HG03097 (cell line): ENCODE results near the gene ATL3.
"Not testable (repeated sequence)": the region's sequence is repeated elsewhere in the genome, so short reads cannot be mapped to it uniquely, and the experiment has no call there.

Source experiments
- ATAC-seq: cut with Tn5 transposase; IDR thresholded peaks from one replicate; pipeline ENCODE4 v1.9.1; 2021; ENCODE audit not compliant: unreplicated experiment, low FRiP score

Gene ATL3

DNA sequence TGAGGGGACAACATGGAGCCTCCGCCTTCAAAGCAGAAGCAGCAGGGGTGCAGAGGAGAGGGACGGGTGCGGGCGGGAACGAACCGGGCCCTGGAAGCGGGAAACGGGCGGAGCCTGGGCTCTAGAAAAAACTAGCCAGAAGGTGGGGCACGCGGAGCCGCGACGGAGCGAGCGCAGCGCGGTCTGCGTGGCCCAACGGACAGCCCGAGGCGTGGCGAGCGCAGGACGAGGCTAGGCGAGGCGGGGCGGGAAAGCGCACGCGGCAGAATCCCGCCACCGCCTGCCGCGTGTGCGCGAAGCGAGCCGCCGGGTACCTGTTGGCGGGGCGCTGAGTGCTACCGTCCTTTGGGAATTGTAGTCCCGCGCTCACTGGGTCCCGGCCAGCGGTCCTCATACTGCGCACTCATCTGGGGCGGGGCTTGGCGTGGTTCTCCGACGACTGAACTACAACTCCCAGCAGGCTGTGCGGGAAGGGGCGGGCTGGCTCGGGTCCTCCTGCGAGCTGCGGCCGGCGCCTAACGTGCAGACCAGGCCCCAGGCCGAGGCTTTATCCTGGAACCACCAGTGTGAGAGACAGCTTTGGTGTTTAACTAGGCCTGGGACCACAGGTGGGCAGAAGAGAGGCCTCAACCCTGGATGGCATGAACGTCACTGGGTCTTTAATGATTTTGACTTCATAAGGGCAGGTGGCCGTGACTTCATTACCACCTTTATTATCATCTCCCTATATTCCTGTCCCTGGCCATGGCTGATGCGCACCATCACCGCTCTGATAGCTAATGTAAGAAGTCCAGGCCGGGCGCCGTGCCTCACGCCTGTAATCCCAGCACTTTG is at the start of gene ATL3:
Gene ATL3 (minus strand): TSS at position 55 of the 834 bp plus-strand sequence. CDS start 41 bp downstream, at position 14.
- ATAC-seq: peak; percentile 90

DNA sequence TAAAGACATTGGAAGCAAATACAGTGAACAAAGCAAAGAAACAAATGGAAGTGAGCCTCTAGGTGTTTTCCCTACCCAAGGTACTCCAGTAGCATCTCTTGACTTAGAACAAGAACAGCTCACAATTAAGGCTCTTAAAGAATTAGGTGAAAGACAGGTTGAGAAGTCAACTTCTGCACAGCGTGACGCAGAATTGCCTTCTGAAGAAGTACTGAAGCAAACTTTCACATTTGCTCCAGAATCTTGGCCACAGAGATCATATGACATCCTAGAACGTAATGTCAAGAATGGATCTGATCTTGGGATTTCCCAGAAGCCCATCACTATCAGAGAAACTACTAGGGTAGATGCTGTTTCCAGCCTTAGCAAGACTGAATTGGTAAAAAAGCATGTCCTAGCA is 49.4 kb upstream of the ATL3 start:
- ATAC-seq: no peak

- no peak for ATAC-seq
Measured at GRCh38 chr11:63719987-63720386, 48.8 kb upstream of the ATL3 start.

GRCh38 chr11:63719001-63719400 is 47.8 kb upstream of the ATL3 start:
- ATAC-seq: no peak

DNA sequence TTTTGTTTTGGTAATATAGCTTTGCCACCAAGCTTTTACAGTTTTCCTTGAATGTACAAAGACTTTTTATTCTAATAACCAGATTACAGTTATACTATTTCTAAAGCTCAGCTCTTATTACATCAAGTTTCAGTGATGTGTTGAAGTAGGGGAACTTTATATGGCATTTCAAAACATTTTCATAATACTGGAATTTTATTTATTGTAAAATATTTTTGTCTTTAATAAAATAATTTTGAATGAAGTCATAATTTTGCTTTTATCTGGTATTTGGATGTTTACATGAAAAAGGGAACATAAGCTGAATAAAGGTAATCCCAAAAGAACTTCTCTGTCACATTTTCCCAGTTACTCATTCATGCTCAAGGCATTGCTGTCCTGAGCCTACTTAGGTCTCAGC is 44.9 kb upstream of the ATL3 start:
- no peak for ATAC-seq

- ATAC-seq: no peak
Measured at GRCh38 chr11:63713766-63714165, 42.6 kb upstream of the ATL3 start.

- no peak for ATAC-seq
Measured at GRCh38 chr11:63711838-63712237, 40.7 kb upstream of the ATL3 start.

- ATAC-seq: no peak
Measured at GRCh38 chr11:63710476-63711217, 39.5 kb upstream of the ATL3 start.

DNA sequence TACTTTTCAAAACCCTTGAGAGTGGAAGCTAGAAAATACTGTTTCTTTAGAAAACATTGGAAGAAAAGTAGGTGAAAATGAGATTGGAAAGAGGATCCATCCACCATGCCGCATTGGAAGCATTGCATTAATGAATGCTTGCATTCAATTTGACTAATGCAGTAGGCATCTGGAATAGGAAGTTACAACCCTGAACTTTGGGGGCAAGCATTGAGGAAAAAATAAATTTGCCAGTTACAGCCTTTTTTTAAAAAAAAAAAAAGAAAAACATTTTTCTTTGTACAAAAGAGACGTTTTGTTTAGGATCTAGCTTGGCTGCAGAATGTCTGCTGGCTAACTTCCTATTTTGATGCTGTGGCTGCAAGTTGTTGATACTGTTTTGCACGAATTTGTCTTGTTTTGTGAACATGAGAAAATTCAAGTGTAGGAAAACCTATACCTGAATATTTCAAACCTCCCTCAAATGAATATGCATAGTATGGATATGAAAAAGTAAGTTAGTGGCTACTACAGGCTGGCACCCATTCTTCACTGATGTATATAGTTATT is 38.2 kb upstream of the ATL3 start:
- ATAC-seq: no peak

DNA sequence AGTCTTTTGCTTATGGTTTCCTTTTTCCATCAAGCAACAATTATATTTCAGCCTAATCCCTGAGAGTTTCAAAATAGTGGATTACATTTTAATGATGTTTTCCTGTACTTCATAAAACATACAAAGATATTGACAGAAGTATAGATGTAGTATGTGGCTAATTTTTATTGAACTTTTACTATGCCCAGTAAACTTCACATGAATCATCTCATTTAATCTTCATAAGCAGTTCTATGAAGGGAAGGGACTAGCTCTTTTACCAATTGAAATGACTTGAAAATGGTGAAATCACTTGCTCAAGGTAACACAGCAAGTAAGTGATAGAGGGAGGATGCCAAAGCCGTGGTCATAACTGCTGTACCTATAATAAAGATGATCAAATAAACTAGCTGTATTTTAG is 37.6 kb upstream of the ATL3 start:
- ATAC-seq: no peak

DNA sequence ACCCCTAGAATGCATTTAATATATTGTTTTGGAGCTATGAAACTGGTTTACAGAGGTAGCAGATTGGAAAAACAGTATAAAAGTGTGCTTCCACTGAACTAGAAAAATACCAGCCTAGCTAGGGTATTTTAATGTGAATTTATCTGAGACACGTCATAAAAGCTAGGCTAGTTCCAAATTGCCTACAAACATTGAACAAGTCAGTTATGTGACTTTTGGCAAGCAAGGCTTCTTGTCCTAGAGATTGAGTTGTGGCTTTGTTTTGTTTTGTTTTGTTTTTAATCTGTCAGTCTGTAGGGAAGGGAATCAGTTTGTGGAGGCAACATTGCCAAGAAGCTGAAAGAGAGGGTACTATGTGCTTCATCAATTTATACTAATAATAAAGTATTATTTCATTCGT is 34.4 kb upstream of the ATL3 start:
- ATAC-seq: no peak

DNA sequence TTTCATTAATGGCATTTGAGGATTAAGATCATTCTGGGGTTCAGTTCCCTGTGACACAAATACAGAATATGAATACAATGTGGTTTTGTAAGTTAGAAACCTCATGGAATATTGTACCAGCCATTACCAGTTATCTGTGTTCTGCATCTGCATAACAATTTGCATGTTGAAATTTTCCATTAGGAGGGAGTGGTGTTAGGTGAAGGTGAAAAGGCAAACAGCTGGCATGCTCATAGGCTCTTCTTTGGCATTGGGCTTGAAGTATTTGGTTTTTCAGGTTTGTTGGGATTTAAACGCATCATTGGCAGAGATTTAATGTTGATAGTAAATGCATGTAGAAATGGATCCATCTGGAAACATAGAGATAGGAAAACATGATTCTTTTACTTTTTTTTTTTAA is 28.7 kb upstream of the ATL3 start:
- no peak for ATAC-seq

DNA sequence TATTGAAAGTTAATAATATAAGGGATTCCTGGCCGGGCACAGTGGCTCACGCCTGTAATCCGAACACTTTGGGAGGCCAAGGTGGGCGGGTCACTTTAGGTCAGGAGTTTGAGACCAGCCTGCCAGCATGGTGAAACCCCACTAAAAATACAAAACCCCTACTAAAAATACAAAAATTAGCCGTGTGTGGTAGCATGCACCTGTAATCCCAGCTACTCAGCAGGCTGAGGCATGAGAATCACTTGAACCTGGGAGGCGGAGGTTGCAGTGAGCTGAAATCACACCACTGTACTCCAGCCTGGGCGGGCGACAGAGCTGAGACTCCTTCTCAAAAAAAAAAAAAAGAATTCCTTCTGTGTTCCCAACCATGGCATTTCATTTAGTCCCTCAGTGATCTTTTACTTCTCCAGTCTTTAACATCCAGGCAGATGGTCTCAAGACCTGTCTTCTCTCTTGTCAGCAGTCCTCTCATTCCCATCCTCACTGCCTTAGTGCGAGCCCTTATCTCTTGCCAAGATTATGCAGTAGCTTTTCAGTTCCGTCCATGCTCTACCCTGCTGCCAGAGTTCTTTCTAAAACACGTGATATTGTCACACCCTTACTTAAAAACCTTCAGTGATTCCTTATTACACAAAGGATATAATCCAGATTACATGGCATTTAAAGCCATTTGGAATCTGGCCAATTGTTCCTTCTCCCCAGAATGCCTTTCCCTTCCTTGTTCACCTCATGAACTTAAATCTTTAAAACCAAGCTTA is 28.0 kb upstream of the ATL3 start:
- no peak for ATAC-seq

DNA sequence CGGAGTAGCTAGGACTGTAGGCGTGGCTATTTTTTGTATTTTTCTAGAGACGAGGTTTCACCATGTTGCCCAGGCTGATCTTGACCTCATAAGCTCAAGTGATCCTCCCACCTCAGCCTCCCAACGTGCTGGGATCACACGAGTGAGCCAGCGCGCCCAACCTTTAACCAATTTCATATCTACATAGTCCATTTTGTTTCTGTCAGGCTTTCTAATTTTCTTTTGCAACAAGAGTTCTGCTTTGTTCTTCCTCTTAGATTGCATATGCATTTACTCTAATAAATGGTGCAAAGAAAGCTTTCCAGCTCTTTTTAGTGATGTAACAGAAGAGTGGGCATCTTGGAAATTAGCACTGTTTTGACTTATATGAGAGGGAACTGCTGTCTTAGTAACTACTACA is 23.4 kb upstream of the ATL3 start:
- ATAC-seq: no peak

DNA sequence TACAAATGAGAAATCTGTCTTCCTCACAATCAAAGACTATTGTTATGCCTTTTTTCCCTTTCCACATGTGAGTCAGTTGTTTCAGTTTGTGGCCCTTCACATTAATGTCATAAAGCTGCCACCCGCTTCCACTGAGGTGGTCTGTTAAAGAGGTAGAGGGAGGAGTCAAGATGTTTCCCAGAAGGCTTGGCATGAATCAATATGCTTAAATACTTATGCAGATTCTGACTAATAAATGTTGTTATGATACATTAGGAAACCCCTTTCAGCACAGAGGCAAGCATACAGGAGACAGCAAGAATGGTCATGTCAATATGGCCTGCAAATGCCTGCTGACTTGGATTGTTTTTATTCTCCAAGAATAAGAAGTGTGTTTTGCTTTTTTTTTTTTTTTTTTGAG is 16.7 kb upstream of the ATL3 start:
- ATAC-seq: no peak

DNA sequence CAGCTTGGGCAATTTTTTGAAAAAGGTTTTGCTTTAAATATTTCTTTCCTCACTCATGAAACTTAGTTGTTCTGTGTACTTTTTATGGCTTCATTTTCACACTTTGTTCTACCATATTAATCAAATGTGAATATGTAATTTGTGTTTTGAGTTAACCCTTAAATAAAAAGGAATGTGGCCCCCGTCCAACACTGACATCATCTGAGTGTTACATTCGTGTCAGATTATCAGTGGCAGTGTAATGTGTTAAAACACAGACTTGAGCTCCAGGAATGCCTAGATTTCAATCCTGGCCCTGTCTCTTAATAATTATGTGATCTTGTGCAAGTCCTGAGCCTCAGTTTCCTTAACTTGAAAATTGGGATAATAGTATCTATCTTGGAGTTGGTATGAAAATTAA is 15.8 kb upstream of the ATL3 start:
- ATAC-seq: no peak

DNA sequence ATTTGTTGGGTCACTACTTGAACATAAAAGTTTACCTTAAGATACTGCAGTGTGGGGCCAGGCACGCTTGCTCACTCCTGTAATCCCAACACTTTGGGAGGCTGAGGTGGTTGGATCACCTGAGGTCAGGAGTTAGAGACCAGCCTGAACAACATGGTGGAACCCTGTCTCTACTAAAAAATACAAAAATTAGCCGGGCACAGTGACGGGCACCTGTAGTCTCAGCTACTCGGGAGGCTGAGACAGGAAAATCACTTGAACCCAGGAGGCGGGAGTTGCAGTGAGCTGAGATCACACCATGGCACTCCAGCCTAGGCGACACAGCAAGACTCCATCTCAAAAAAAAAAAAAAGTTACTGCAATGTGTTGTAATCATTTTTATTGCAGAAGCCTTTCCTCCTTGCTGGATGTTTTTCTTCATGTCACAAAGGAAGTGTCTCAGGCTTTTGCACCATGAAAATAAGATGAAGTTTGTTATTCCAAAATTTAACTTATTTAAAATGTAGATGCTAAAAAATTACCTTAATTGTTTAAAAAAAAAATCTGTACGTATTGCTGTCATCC is 14.1 kb upstream of the ATL3 start:
- not testable (repeated sequence) for ATAC-seq

DNA sequence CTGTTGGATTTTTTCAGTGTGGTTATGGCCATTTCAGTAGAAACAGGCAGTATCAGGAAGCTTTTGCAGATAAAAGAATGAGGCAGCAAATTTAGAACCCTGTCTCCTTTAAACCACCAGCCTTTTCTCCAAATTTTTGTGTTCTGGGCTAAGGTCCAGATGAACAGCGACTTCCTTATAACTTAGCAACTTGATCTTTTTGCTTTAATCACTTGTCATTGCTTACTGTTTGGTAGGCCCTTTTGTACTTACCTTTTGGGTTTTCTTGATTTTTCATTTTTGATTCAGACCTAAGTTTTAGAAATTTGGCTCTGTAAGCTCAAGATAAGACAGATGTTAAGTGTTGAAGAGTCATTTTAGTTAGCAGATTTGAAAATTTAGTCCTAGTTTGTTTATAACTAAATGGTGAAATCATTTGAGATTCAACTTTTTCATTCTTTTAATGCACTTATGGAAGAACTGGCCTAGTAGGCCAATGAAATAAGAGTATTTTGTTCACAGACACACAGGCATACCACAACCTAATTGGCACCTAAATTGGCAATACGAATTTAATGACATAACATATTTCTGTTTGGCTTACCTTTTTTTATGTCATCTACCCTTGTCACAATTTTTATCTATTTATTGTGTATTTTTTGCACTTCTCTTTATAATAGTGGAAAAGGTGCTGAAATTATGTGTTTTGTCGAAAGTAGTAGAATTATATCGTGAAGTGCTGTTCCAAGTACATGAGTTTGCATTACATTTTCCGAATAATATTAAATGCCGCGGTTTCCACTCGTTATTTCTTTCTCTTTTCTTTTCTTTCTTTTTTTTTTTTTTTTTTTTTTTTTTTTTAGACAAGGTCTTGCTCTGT is 12.2 kb upstream of the ATL3 start:
- no peak for ATAC-seq

DNA sequence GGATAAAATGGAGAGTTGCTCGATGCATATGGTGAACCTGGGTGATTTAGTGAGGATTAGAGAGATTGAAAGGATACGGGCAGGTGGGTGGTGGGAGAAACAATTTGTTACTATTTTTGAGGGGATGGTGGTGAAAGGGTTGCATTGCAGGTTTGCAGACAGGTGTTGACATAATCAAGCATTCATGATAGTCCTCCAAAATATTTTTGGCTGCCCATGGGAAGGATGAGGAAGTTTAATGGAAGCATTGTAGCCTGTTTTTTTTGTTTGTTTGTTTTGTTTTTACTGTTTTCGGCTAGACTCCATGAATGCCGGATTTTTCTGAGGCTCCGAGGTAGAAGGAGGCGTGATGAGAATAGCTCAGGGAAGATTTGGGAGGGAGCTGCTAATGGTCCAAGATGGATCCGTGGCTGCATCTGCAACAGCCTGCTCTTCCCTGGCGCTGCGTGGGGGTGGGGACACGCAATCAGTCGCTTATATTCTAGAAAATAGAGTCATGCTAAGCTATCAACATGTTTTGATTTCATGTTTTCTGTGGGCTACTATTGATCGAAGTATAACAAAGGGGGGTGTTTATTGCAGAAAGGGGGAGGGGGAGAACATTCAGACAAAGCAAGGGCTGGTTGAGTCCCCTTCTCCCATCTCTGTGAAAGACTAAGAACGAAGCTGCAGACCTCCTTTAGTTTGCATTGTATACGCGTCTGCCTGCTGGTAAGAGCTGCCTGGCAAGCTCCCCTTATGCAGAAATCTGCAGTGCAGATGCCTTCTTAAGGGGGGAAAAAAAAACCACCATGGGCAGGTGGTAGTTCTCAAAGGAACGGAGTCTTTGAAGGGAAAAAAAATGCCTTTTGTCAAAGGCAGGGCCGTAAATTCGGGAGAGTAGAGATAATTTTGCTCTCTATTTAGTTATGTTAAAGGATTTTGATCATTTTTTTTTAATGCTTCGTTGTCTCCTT is 11.2 kb upstream of the ATL3 start:
- peak; percentile 4 for ATAC-seq
